ENCODE measurements around the gene ZNF792.

- TF ChIP-seq POLR2A (IDR thresholded peaks at IDR 0.05; ENCODE audit: low read length) (no peak), GATA1 (IDR thresholded peaks at IDR 0.05; ENCODE audit: low read depth, low read length) (no peak)
These were observed 19.8 kb upstream of the ZNF792 start for GRCh38 chr19:34983786-34984185.
